Loucy (cell line): ENCODE data around the gene CAST.

Experiments
- H2AFZ ChIP-seq: fragments of 200-600 bp; sonication (generic); 2 replicates; pipeline ENCODE4 v1.6.0; 2016; ENCODE audit warnings: antibody characterized with exemption, mild to moderate bottlenecking, low read length, moderate library complexity
- H3F3A ChIP-seq: fragments of 200-600 bp; 2 replicates; pipeline ENCODE4 v1.6.0; 2016; ENCODE audit warnings: antibody characterized with exemption, low read depth, mild to moderate bottlenecking
- H3K27me3 ChIP-seq: fragments of 200-600 bp; sonication (generic); 2 replicates; pipeline ENCODE4 v1.6.1; 2014; ENCODE audit warnings: low read length, mild to moderate bottlenecking; ENCODE audit not compliant: insufficient read depth, poor library complexity, severe bottlenecking
- H3K36me3 ChIP-seq: fragments of 200-600 bp; sonication (generic); 2 replicates; pipeline ENCODE4 v1.6.1; 2016; ENCODE audit warnings: low read length; ENCODE audit not compliant: insufficient read depth
- H3K4me1 ChIP-seq: fragments of 200-600 bp; sonication (generic); 2 replicates; pipeline ENCODE4 v1.5.1; 2014; ENCODE audit warnings: low read length, mild to moderate bottlenecking; ENCODE audit not compliant: insufficient read depth, poor library complexity, severe bottlenecking
- H3K4me2 ChIP-seq: fragments of 200-600 bp; sonication (generic); 2 replicates; pipeline ENCODE4 v1.6.0; 2014; ENCODE audit warnings: antibody characterized with exemption, low read length, low read depth, mild to moderate bottlenecking; ENCODE audit not compliant: poor library complexity, severe bottlenecking
- H3K4me3 ChIP-seq: fragments of 200-600 bp; sonication (generic); 2 replicates; pipeline ENCODE4 v1.5.1; 2014; ENCODE audit warnings: low read length, mild to moderate bottlenecking, mixed read lengths; ENCODE audit not compliant: poor library complexity, severe bottlenecking
- H3K79me2 ChIP-seq: fragments of 200-600 bp; sonication (generic); 2 replicates; pipeline ENCODE4 v1.6.1; 2014; ENCODE audit warnings: low read length; ENCODE audit not compliant: insufficient read depth
- H3K9ac ChIP-seq: fragments of 200-600 bp; sonication (generic); 2 replicates; pipeline ENCODE4 v1.6.0; 2014; ENCODE audit warnings: mild to moderate bottlenecking, low read depth, low read length, moderate library complexity; ENCODE audit not compliant: poor library complexity, severe bottlenecking
- H3K9me2 ChIP-seq: fragments of 200-600 bp; sonication (generic); replicated peaks from 2 replicates; pipeline ENCODE4 v1.6.1; 2016; ENCODE audit warnings: low read depth, low read length, mixed read lengths
- H3K9me3 ChIP-seq: fragments of 200-600 bp; sonication (generic); 2 replicates; pipeline ENCODE4 v1.6.1; 2014; ENCODE audit warnings: mild to moderate bottlenecking, antibody characterized with exemption, low read length, low read depth; ENCODE audit not compliant: insufficient read depth
- H4K20me1 ChIP-seq: fragments of 200-600 bp; sonication (generic); 2 replicates; pipeline ENCODE4 v1.6.0; 2014; ENCODE audit warnings: antibody characterized with exemption, low read length, mild to moderate bottlenecking; ENCODE audit not compliant: insufficient read depth, poor library complexity, severe bottlenecking
- EZH2phosphoT487 ChIP-seq: fragments of 200-600 bp; IDR thresholded peaks from 2 replicates; pipeline ENCODE4 v1.6.1; 2018; ENCODE audit warnings: antibody characterized with exemption, mild to moderate bottlenecking, moderate library complexity, borderline replicate concordance
- TF ChIP-seq, protein P1 (sequence below): fragments of 200-600 bp; sonication (generic); conservative IDR thresholded peaks from 2 replicates; pipeline ENCODE4 v1.5.1; 2014; ENCODE audit warnings: mild to moderate bottlenecking, antibody characterized with exemption, low read length

Gene CAST

DNA sequence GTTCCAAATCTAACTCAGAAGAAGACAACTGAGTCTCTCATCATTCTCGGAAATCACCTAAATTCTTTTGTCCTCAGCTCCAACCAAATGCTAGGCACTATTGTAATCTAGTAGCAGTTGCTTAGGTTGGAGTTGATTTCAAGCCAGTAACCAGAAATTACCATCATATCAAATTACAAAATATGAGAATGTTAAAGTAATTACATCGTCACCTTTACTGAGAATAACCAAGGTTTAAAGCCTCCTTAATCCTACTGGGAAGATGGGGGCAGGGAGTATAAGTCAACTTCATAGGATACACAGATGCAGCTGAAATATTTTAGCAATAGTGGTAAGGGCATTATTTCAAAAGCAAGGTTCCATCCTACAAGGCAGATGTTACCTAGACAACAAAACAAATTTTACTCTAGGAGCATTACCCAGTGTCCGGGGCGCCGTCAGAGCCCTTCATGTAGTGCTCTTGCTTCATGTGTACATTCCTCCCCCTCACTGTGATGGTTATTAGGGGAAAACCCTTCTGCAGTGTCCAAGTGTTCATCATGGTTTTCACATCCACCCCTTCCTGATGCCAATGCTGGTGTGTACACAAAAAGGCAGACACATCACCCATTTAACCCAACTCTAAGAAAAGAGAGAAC lies 126.1 kb downstream of the CAST start:
- Histone ChIP-seq H3K9me3 (no peaks in the 10 kb centered on the region), H3K4me3 (no peak overlapping the region), H4K20me1 (no peaks in the 10 kb centered on the region), H3K9ac (no peak overlapping the region), H3K79me2 (no peaks in the 10 kb centered on the region), H3K4me2 (no peak overlapping the region), H2AFZ (no peak overlapping the region), H3F3A (no peaks in the 10 kb centered on the region), H3K36me3 (peaks cover 72% of the 10 kb centered on the region), H3K27me3 (no peaks in the 10 kb centered on the region), H3K9me2 (no peaks in the 10 kb centered on the region), H3K4me1 (no peaks in the 10 kb centered on the region)
- no peak for TF ChIP-seq EZH2phosphoT487
- TF ChIP-seq, protein P1, sequence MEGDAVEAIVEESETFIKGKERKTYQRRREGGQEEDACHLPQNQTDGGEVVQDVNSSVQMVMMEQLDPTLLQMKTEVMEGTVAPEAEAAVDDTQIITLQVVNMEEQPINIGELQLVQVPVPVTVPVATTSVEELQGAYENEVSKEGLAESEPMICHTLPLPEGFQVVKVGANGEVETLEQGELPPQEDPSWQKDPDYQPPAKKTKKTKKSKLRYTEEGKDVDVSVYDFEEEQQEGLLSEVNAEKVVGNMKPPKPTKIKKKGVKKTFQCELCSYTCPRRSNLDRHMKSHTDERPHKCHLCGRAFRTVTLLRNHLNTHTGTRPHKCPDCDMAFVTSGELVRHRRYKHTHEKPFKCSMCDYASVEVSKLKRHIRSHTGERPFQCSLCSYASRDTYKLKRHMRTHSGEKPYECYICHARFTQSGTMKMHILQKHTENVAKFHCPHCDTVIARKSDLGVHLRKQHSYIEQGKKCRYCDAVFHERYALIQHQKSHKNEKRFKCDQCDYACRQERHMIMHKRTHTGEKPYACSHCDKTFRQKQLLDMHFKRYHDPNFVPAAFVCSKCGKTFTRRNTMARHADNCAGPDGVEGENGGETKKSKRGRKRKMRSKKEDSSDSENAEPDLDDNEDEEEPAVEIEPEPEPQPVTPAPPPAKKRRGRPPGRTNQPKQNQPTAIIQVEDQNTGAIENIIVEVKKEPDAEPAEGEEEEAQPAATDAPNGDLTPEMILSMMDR, result no peak

DNA sequence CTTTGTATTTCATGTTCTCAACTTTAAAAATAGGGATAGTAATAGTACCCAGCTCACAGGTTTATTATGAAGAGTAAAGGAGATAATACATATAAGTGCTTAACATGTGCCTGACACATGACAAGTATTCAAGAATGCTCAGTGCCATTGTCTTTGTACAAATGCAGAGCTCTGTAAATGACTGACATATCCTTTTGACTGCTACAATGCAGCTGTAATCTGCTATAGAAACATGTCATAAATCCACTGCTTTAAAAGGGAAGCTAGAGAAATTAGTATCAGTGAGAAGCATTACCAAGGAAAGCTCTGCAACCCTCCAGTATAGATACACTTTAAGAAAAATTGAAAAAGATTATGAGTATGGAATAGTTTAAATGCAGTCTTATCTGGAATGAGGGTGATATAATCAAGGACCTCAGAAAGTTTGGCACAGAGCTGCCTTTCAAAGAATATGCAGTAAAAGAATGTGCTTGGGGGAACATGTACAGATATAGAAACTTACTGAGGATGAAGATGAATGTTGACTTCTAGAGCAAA lies 127.7 kb downstream of the CAST start:
- Histone ChIP-seq H4K20me1 (no peaks in the 10 kb centered on the region), H3K79me2 (no peaks in the 10 kb centered on the region), H3K9me3 (no peaks in the 10 kb centered on the region), H3K9me2 (no peaks in the 10 kb centered on the region), H3K27me3 (no peaks in the 10 kb centered on the region), H3K4me3 (no peak overlapping the region), H3K36me3 (peaks cover 78% of the 10 kb centered on the region), H3K9ac (no peak overlapping the region), H3K4me1 (peaks cover 5% of the 10 kb centered on the region), H3F3A (no peaks in the 10 kb centered on the region), H2AFZ (no peak overlapping the region), H3K4me2 (no peak overlapping the region)
- TF ChIP-seq EZH2phosphoT487, result no peak
- TF ChIP-seq, protein P1, result no peak

DNA sequence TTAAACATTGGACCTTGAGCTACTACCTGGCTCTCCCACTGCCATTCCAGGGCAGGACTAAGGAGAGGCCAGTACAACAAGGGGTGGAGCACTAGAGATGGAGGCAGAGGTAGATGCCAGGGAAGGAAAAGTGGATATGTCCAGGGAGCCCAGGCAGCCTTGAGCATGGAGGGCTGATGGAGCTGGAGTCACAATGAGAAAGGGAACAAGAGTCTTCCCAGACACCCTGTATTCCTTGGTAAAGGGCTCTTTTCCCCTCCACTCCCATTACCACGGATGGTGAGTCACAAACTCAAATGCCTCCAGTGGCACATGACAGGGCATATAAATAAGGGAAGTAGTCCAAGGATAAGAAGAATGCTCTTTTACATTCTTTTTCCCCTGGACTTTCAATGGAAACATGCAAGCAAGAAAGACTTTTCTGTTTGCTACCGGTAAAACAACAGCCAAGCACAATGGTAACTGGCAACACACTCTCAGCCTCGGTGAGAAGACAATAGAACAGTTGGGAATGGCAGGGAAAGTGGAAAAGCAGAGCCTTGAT lies 128.9 kb downstream of the CAST start:
- no peak overlapping the region for H3K9ac ChIP-seq
- H3K4me2 ChIP-seq, result no peak overlapping the region
- H3K36me3 ChIP-seq, result peaks cover 77% of the 10 kb centered on the region
- no peak overlapping the region for H3K4me3 ChIP-seq
- no peaks in the 10 kb centered on the region for H4K20me1 ChIP-seq
- peaks cover 5% of the 10 kb centered on the region for H3K4me1 ChIP-seq
- H3K9me2 ChIP-seq, result no peaks in the 10 kb centered on the region
- no peaks in the 10 kb centered on the region for H3F3A ChIP-seq
- no peaks in the 10 kb centered on the region for H3K79me2 ChIP-seq
- H3K9me3 ChIP-seq, result no peaks in the 10 kb centered on the region
- no peaks in the 10 kb centered on the region for H3K27me3 ChIP-seq
- no peak overlapping the region for H2AFZ ChIP-seq
- no peak for TF ChIP-seq EZH2phosphoT487
- TF ChIP-seq, protein P1, result no peak
